ENCODE measurements around the gene ABCG5. TPM values are rescaled to one million over a fixed set of nuclear protein-coding genes. Genes with fewer than 3 reads are reported as not detected.

ABCG5 gene
- total and polyA plus RNA-seq, 2 experiments from 2014 or later, result 0.08 TPM; not detected in 1

- TF ChIP-seq, protein P1, sequence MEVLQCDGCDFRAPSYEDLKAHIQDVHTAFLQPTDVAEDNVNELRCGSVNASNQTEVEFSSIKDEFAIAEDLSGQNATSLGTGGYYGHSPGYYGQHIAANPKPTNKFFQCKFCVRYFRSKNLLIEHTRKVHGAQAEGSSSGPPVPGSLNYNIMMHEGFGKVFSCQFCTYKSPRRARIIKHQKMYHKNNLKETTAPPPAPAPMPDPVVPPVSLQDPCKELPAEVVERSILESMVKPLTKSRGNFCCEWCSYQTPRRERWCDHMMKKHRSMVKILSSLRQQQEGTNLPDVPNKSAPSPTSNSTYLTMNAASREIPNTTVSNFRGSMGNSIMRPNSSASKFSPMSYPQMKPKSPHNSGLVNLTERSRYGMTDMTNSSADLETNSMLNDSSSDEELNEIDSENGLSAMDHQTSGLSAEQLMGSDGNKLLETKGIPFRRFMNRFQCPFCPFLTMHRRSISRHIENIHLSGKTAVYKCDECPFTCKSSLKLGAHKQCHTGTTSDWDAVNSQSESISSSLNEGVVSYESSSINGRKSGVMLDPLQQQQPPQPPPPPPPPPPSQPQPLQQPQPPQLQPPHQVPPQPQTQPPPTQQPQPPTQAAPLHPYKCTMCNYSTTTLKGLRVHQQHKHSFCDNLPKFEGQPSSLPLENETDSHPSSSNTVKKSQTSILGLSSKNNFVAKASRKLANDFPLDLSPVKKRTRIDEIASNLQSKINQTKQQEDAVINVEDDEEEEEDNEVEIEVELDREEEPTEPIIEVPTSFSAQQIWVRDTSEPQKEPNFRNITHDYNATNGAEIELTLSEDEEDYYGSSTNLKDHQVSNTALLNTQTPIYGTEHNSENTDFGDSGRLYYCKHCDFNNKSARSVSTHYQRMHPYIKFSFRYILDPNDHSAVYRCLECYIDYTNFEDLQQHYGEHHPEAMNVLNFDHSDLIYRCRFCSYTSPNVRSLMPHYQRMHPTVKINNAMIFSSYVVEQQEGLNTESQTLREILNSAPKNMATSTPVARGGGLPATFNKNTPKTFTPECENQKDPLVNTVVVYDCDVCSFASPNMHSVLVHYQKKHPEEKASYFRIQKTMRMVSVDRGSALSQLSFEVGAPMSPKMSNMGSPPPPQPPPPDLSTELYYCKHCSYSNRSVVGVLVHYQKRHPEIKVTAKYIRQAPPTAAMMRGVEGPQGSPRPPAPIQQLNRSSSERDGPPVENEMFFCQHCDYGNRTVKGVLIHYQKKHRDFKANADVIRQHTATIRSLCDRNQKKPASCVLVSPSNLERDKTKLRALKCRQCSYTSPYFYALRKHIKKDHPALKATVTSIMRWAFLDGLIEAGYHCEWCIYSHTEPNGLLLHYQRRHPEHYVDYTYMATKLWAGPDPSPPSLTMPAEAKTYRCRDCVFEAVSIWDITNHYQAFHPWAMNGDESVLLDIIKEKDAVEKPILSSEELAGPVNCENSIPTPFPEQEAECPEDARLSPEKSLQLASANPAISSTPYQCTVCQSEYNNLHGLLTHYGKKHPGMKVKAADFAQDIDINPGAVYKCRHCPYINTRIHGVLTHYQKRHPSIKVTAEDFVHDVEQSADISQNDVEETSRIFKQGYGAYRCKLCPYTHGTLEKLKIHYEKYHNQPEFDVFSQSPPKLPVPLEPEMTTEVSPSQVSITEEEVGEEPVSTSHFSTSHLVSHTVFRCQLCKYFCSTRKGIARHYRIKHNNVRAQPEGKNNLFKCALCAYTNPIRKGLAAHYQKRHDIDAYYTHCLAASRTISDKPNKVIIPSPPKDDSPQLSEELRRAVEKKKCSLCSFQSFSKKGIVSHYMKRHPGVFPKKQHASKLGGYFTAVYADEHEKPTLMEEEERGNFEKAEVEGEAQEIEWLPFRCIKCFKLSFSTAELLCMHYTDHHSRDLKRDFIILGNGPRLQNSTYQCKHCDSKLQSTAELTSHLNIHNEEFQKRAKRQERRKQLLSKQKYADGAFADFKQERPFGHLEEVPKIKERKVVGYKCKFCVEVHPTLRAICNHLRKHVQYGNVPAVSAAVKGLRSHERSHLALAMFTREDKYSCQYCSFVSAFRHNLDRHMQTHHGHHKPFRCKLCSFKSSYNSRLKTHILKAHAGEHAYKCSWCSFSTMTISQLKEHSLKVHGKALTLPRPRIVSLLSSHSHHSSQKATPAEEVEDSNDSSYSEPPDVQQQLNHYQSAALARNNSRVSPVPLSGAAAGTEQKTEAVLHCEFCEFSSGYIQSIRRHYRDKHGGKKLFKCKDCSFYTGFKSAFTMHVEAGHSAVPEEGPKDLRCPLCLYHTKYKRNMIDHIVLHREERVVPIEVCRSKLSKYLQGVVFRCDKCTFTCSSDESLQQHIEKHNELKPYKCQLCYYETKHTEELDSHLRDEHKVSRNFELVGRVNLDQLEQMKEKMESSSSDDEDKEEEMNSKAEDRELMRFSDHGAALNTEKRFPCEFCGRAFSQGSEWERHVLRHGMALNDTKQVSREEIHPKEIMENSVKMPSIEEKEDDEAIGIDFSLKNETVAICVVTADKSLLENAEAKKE (CRISPR knock-in tag; IDR thresholded peaks at IDR 0.05), result no peak
- TF ChIP-seq JUNB (IDR thresholded peaks at IDR 0.05; ENCODE audit: unreplicated experiment) (no peak), CREB1 (CRISPR knock-in tag; IDR thresholded peaks at IDR 0.05; ENCODE audit: low read depth) (no peak), EZH2 (IDR thresholded peaks at IDR 0.05; ENCODE audit: low read depth, unreplicated experiment) (no peak), STAT1 (IDR thresholded peaks at IDR 0.05; ENCODE audit: unreplicated experiment) (no peak), ZNF331 (CRISPR knock-in tag; IDR thresholded peaks at IDR 0.05; ENCODE audit: low read depth) (no peak), ETS1 (IDR thresholded peaks at IDR 0.05) (no peak)
- TF ChIP-seq, protein P2, sequence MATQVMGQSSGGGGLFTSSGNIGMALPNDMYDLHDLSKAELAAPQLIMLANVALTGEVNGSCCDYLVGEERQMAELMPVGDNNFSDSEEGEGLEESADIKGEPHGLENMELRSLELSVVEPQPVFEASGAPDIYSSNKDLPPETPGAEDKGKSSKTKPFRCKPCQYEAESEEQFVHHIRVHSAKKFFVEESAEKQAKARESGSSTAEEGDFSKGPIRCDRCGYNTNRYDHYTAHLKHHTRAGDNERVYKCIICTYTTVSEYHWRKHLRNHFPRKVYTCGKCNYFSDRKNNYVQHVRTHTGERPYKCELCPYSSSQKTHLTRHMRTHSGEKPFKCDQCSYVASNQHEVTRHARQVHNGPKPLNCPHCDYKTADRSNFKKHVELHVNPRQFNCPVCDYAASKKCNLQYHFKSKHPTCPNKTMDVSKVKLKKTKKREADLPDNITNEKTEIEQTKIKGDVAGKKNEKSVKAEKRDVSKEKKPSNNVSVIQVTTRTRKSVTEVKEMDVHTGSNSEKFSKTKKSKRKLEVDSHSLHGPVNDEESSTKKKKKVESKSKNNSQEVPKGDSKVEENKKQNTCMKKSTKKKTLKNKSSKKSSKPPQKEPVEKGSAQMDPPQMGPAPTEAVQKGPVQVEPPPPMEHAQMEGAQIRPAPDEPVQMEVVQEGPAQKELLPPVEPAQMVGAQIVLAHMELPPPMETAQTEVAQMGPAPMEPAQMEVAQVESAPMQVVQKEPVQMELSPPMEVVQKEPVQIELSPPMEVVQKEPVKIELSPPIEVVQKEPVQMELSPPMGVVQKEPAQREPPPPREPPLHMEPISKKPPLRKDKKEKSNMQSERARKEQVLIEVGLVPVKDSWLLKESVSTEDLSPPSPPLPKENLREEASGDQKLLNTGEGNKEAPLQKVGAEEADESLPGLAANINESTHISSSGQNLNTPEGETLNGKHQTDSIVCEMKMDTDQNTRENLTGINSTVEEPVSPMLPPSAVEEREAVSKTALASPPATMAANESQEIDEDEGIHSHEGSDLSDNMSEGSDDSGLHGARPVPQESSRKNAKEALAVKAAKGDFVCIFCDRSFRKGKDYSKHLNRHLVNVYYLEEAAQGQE (IDR thresholded peaks at IDR 0.05; ENCODE audit: unreplicated experiment), result no peak
Observed at GRCh38 chr2:43826305-43827250, 12.1 kb downstream of the ABCG5 start (continued).
